HG02588 (cell line): ENCODE data around the gene ADCY9.
"Not testable (repeated sequence)": the region's sequence is repeated elsewhere in the genome, so short reads cannot be mapped to it uniquely, and the experiment has no call there.

Experiments used
- ATAC-seq: cut with Tn5 transposase; IDR thresholded peaks from one replicate; pipeline ENCODE4 v1.9.1; 2021; ENCODE audit warnings: mild to moderate bottlenecking, moderate library complexity; ENCODE audit not compliant: unreplicated experiment

The ADCY9 gene

DNA sequence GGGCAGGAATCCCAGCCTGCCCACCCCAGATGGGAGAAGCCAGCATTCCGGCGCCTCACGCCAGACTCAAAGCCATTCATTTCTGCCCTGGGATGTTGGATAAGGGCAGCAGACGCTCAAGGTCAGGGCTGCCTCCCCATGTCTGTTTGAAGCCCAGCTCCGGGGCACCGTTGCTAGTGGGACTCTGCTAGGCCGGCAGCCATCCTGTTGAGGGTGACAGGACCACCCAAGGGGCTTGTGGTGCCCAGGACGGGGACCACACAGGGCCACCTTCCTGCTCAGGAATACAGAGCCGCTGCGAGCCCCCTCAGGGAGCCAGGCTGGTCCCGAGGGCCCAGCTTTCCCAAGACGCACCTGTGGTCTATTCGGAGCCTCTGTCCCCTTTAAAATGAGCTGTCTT, 134.0 kb downstream of the ADCY9 start:
- ATAC-seq, result no peak

DNA sequence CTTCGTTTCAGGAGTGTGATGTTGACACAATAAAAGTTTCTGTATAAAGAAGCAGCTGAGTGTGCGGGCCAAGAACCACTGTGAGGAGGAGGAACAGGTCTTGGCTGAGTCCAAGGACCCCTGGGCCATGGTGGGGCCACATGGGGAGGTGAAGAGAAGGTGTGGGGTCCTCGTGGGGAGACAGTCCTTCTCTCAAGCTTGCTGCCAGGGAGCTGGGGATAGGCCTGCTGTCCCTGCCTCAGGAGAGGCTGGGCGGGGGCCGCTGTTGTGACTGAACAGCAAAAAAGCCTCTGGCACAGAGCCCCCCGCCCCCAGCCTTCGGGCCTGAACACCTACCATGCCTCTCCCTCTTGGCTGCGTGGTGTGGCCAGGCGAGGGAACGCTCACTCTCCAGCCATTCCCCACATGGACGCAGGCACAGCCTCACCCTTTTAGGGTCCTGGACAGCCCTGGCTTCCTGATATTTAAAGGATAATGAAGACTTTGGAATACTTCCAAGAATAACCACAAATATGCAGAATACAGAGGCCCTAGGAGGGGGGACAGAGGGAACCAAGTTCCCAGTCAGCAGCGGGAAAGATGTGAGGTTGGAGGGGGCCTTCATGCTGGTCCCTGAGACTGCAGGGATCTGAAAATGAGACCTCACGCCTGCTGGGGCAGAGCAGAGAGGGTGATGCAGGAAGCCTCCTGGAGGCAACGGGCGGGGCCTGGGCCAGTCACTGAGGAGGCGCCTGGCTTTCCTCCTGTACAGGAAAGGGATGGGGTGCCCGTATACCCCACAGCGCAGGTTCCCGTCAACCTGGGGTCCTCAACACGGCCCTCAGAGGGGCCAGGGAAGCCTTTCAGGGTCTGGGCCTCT, 135.8 kb downstream of the ADCY9 start:
- no peak for ATAC-seq

DNA sequence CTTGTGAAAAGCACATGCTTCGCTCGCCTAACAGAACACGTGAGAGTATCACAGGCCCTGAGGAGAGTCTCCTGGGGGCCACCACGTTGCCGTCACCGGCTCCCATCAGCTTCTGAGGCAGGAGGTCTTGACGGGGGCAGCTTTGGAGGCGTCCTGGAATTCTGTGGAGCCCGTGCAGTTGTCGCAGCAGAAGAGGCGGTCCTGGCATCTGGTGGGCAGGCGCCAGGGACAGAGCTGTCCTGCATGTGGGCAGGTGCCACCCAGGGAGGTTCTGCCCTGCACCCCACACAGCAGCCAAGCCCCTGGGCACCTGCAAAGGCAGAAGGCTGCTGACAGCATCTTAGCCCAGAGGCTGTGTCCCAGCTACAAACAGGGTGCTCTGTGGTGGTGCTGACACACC, 136.7 kb downstream of the ADCY9 start:
- no peak for ATAC-seq

DNA sequence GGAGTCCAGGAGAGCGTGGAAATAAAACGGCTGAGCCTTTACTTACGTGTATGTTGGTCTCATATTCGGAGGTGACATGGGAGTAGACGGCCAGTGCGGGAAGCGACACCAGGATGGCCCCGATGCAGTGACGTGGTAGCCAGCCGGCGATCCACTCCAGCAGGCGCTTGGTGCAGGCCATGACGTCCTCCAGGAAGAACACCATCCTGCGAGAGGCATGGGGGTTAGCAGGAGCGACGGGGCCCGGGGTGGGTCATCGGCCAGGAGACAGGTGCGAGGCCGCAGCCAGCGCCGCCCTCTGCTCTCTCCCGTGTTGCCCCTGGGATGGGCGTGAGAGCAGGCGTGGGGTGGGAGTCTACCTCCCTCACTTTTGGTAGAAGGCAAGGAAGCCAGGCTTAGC, 137.2 kb downstream of the ADCY9 start:
- ATAC-seq, result no peak

DNA sequence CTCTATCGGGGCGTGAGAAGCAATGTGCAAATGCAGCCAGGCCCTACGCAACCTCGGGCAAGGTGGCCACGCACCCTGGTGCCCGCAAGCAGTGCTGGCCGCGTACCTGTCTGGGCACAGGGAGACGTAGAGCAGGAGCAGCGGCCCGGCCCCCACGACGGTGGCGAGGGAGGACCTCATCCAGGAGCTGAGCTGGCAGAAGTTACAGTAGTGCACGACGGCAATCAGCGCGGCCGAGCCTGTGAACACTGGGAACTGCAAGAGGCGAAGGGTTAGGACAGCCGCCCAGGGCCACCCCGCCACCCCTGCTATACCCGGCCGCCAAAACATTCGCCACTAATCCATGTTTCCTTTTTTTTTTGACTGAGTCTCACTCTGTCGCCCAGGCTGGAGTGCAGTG, 138.9 kb downstream of the ADCY9 start:
- ATAC-seq, result no peak

DNA sequence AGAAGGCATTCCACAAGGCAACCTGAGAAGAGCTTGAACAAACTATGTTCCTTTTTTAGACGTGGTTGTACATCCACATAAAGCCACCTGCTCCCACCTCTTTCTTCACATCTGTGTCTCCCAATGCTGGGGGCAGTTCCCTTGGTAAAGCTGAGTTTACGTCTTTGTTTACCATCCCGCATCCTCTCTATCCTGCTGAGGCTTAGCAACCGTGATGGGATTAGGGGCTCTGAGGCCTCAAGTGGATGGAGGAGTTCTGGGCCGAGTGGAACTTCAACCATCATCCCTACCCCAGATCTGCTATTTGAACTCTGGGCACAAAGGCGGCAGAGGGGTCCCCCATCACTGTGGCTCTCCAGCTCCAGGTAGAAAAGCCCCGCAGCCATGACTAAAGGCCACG, 141.5 kb downstream of the ADCY9 start:
- no peak for ATAC-seq

DNA sequence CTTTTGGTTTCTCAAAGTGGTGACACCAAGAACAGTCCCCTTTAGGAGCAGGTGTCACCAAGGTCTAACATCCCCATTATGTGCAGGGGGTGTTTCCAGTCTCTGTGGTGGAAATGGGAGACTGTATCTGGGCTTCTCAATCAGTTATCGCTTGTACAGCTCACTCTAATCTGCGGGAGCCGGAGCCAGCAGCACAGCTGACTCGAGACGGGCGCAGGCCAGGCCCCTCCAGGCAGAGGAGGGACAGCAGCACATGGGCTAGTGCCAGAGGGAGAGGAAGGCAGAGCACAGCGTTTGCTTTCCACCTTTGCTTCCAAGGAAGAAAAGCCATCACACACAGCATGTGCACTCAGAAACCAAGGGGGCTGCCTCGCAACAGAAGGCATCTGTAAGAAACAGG, 144.5 kb downstream of the ADCY9 start:
- ATAC-seq, result no peak

DNA sequence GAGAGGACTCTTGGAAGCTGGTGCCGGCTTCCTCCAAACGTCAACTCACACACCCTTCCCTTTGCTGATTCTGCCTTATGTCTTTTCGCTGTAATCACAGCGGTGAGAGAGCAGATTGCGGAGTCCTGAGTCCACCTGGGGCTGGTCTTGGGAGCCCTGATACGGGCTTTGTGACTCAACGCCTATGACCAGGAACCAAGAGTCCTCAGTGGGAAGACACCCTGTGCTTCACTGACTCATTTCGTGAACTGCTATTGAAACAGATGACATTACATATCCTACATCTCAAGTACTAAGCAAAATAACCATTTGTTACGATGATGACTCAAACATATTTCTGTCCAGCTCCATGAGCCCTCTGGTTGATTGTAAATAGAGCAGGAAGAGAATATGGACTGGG, 145.0 kb downstream of the ADCY9 start:
- ATAC-seq, result no peak

DNA sequence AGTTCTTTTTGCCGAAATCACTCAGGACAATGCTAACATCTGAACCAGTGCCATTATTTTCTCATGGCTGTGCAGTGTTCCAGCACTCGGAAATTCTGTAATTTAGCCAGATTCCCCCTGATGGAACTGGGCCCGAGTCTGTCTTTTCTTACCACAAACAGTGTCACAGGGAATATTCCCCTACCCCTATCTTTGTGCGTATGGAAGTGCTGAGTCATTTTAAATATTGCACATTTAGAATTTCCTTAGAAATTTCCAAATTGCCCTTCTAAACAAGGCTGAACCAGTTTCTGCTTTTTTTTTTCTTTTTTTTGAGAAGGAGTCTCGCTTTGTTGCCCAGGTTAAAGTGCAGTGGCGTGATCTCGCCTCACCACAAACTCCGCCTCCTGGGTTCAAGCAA, 147.7 kb downstream of the ADCY9 start:
- no peak for ATAC-seq

DNA sequence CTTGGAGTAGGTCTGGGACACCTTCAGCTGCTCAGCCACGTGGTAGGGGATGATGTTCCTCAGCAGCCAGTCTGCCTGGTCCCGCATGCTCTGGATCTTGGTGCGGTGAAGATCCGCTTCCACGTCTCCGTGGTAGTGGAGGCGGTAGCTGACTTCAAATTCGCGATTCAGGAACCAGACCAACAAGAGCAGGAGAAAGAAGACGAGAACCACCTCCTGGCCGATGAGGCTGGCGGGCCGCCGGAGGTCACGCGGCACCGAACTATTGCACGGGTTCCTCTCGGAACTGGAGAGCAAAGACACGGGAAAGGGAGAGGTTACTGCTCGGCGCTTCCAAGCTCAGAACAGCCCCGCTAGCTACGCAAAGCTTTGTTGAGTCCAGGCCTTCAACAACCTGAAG, 149.6 kb downstream of the ADCY9 start:
- ATAC-seq, result no peak

DNA sequence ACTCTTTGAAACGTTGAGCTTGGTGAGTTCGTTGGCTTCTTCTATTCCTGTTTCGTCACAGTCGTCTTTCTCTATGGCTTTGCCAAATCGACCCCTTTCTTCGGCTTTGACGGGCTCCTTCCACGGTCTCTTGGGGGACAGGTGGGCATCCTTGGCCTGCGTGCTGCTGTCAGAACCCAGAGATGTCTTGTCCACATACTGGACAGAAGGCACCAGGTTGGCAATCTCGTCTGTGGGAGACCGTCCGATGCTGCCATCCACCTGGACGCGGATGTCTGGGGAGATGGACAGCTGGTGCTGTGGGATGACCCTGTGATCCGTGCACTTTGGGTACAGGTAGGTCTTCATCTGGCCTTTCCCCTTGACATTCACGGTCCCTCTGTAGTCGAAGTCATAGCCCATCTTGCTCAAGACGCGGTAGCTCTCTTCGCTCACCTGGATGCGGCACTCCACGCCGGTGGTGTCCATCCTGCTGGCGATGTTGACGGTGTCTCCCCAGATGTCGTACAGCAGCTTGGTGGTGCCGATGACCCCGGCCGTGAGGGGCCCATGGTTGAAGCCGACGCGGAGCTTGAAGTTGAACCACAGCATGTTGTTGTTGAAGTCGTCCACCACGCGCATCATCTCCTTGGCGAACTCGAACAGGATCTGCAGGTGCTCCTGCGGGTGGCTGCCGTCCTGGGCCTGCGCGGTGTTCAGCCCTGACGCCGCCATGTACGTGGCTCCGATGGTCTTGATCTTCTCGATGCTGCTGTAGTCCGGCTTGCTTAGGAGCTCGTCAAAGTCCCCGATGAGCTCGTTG, 150.3 kb downstream of the ADCY9 start:
- no peak for ATAC-seq

DNA sequence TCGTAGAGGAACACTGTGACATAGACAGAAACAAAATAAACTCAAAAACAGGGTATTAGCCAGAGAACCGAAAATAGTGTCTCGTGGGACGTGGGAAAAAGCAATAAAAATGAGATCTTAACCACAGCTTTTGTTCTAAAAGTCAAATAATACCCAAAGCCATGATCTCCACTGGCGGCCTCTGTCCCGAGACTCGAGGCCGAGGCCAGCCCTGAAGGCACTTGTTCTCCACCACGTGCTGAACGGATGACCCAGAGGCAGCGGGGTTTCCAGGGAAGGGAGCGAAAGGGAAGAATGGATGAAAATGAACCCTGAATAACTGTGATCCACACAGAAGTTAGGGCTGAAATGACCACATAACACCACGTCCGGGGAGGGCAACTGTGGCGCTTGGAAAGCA, 150.9 kb downstream of the ADCY9 start:
- ATAC-seq, result no peak

DNA sequence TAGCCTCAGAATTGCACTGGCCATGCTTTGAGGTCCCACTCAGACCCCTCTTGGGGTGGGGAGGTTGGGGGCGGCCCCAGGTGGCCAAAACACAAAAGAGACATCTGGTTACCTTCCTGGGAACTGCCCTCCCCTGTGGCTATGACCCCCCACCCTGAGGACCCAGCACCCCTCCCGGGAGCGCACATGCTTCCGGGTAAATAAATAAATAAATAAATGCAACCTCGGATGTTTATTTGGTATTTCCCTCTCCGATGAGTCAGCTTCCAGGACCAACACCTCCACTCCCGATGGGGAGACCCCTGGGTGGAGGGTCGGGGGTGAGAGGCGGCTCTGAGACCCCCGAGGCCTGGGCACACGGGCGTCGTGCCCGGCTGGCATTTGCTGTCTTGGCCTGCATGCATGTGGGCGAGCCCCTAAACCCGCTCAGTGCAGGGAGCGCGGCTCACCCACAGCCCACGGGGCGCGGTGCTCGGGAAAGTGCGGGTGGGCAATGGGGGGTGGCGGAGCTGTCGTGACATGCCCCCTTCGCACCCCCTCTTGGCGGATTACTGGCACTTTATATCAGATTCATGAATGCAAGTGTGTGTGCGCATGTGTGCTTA, 151.5 kb downstream of the ADCY9 start:
- ATAC-seq, result no peak

DNA sequence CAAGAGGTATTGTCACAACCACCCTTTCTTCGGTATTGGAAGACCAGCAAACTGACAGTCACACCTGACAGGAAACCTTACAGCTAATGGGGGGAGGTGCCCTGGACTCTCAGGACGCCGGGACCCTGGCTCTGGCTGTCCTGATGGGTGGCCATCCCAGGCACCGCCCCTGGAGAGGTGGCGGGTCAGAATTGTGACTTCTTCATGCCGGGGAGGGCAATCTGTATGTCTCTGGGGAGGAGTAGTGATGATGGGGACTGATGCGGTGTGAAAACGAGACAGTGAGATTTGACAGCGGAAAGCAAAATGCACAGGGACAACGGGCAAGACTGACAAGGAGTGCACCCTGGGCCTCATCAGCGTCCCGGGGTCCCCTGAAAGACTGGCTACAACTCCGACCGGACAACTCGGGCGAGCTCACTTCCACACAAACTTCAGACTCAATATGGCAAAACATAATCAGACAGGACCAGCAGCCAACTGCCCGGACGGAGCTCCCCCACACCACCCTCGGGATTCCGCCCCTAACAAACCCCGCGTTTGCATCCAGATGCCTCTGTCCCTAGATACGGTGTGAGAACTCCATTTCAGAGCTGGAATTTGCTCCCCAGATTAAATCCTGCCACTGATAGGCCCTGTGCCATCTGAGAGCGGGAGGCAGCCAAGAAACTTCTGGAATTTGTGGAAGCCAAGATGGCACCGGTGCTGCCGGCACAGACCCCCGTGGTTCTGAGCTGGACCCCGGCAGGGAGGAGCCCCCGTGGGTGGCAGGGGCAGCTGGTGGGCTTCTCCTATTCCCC, 152.2 kb downstream of the ADCY9 start:
- no peak for ATAC-seq

DNA sequence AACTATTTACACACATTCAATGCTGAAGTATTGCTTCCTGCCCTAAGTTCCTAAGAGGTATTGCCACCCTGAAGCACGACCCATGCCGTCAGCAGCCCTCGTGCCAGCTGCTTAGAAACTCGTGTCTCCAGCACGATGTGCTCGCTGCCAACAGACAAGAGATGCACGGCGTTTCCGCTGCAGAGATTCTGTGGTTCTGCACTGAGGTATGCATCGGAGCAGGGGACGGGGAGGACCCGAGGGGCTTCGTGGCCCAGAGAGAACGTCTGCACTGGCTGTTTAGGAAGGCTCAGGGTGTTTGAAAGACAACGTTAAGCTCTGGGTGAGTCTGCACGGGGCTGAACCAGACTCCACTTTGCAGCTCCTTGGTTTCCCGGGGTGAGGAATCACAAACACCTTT, 153.0 kb downstream of the ADCY9 start:
- no peak for ATAC-seq

DNA sequence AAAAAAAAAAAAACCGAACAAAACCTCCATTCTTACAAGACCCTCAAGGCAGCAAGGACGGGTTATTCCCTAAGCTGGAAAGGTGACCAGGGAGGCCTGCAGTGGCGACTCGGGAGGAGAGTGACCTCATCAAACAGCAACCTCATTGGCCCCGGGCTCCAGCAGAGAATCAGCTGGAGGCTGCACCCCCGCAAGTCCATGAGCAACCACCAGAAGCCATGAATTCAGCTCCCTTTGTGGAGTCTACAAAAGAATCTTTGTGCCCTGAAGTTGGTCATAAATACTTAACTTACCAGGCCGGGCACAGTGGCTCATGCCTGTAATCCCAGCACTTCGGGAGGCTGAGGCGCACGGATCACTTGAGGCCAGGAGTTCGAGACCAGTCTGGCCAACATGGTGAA, 154.8 kb downstream of the ADCY9 start:
- ATAC-seq, result no peak

DNA sequence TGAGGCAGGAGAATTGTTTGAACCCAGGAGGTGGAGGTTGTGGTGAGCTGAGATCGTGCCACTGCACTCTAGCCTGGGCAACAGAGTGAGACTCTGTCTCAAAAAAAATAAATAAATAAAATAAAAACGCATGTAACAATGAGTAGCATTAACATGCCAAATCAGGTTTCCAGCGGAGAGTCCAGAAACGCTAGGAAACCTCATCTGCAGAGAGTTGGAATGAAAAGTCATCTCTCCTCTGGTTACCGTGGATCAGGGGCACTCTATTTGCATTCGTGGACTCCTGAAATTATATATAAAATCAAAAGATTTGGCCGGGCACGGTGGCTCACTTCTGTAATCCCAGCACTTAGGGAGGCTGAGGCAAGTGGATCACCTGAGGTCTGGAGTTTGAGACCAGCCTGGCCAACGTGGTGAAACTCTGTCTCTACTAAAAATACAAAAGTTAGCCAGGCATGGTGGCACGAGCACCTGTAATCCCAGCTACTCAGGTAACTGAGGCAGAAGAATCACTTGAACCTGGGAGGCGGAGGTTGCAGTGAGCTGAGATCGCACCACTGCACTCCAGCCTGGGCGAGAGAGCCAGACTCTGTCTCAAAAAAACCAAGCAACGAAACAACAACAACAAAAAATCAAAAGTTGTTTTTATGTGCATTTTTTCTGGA, 156.2 kb downstream of the ADCY9 start:
- not testable (repeated sequence) for ATAC-seq

DNA sequence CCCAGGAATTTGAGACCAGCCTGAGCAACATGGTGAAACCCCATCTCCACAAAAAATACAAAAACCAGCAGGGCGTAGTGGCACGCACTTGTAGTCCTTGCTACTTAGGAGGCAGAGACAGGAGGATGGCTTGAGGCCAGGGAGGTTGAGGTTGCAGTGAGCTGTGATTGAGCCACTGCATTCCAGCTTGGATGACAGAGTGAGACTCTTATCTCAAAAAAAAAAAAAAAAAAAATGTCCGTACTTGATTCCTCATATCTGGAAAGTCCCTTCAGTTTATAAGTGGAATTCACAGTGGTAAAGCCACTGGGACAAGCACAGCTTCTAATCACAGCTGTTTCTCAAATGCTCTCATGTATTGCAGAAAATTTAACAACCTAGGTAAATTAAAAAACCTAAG, 157.1 kb downstream of the ADCY9 start:
- no peak for ATAC-seq

DNA sequence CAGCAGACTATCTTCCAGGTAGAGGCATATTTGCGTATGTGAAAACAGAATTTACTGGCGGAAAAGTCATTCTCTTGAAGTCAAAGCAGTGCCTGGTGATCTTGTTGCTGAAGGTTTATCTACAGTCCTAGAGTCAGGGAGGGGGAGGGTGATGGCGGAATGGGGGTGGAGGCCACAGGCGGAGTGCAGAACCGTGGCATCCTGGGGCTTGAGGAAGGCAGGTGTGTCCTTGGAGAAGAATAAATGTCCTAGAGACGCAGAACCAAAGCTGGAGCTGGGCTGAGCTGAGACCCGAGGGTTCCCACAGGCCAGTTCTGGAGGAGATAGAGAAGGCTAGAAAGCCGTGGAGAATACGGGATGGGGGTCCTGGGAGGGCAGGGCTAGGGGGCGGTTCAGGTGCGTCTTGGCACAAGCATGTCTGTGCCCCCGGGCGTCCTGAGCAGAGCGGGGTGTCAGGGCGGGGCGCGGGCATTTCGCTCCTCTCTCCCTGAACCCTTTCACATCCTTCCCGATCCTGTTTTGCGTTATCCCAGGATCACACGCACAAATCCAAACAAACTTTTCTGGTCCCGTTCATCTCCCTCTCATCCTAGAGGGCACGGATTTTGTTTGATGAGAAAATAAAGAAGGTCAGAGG, 158.8 kb downstream of the ADCY9 start:
- ATAC-seq, result no peak

DNA sequence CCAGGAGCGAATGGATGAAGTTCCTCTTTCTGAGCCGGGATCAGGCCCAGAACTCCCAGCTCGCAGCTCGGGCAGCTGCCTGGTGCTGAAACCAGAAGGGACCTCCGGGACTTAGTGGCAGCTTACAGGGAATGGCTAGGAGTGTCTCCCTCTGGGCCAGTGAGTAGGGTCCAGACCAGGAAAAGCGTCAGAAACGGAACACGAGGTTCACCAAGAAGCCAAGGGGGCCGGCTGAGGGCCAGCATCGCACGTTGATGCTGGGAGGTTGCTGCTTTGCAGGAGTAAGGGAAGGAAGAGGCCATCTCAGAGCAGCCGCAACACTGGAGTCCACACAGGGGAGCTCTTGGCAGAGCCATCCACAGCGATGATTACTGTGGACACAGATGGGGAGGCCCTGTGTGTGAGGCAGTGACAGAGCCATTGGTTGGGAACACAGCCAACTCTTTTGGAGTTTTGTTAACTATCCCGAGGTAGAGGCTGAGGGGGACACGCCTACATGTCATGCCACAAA, 161.8 kb downstream of the ADCY9 start:
- no peak for ATAC-seq
